ENCODE results near the gene RSPH1. TPM values are rescaled to one million over a fixed set of nuclear protein-coding genes. Genes with fewer than 3 reads are reported as not detected.

RSPH1 gene
- total RNA-seq, 4 donors from 2014 or later, result 0.81 to 3.2 (median 2.0) TPM

DNA sequence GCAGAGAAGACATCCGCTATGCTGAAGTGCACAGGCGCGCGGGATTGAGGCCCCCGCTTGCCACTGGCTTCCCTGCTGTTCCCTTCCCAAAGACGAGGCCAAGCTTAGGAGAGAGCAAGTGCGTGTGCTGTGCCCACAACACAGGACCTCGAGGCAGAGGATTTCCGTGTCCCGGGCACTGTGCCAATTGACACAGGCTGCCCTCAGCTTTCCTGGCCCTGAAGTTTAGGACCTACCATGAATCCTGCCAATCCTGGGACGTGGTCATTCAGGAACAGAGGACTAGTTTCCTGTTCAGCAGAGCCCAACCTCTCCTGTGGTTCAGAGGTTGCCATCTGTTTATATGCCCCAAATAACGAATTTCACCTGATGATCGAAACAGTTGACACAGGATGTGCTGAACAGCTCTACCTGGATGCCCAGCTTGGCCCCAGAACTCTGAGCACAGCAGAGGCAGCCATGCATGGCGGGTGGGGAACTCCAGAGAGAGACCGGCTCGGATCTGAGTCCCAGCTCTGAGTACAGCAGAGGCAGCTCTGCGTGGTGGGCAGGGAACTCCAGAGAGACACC lies 39.7 kb upstream of the RSPH1 start:
- no peak for TF ChIP-seq POLR2A (IDR thresholded peaks at IDR 0.05)
- TF ChIP-seq, protein P1, sequence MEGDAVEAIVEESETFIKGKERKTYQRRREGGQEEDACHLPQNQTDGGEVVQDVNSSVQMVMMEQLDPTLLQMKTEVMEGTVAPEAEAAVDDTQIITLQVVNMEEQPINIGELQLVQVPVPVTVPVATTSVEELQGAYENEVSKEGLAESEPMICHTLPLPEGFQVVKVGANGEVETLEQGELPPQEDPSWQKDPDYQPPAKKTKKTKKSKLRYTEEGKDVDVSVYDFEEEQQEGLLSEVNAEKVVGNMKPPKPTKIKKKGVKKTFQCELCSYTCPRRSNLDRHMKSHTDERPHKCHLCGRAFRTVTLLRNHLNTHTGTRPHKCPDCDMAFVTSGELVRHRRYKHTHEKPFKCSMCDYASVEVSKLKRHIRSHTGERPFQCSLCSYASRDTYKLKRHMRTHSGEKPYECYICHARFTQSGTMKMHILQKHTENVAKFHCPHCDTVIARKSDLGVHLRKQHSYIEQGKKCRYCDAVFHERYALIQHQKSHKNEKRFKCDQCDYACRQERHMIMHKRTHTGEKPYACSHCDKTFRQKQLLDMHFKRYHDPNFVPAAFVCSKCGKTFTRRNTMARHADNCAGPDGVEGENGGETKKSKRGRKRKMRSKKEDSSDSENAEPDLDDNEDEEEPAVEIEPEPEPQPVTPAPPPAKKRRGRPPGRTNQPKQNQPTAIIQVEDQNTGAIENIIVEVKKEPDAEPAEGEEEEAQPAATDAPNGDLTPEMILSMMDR (IDR thresholded peaks at IDR 0.05), result no peak
- TF ChIP-seq EP300 (IDR thresholded peaks at IDR 0.05), result no peak
- no peak for TF ChIP-seq POLR2AphosphoS5 (IDR thresholded peaks at IDR 0.05)
- H3K27ac ChIP-seq, result no peak overlapping the region
- no peaks in the 10 kb centered on the region for H3K27me3 ChIP-seq
- no peaks in the 10 kb centered on the region for H3K9me3 ChIP-seq
- H3K4me1 ChIP-seq, result peaks cover 10% of the 10 kb centered on the region
- 80% methylated on average over 8 of the region's 17 CpGs for WGBS
- peaks cover 5% of the 10 kb centered on the region for H3K36me3 ChIP-seq
- DNase-seq (ENCODE audit: low spot score in 2 of 2), result peak; percentile 61 to 67
- H3K4me3 ChIP-seq, result no peak overlapping the region

DNA sequence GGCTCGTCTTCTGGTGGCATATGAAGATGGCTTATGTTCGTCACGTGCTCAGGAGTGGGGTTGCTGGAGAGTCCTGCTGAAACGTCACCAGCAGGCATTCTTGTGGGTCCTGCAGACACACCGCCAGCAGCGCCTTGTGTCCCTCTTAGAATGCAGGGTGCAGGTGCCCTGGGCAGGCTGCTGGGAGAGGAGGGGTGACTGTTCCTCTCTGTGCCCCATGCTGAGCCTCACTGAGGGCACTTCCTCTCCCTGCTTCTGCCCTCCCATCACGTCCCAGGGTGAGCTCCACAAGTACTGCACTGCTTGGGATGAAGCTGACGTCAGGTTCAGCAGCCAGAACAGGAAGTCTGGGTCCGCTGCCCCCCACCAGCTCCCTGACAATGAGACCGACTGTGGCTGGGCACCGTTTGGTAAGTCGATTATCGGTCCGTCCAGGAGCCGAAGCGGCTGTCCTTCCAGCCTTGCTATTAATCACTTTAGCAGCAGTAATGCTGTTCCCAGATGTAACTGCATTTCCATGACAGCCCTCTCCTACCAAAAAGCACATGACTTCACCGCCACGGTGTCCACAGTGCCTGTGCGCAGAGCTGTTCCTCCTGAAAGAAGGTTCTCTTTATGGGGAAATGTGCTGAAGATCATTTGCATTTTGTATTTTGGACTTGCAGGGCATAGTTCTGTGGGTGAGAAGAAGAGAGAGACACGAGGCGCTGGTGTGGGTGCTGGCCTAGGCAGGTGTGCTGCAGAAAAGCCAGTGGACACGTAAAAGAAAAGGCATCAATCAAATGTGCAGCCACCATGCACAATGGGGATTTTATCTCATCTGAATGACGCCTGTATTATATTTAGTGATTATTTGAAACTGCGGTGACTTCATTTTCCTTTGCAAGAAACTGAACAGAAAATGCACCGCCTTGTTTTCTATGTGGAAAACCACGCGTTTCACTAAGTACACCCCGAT lies 38.7 kb upstream of the RSPH1 start:
- peak; percentile 63 to 74 for DNase-seq (ENCODE audit: low spot score in 2 of 2)
- no peaks in the 10 kb centered on the region for H3K27me3 ChIP-seq
- H3K9me3 ChIP-seq, result no peaks in the 10 kb centered on the region
- H3K27ac ChIP-seq, result no peak overlapping the region
- H3K4me1 ChIP-seq, result peaks cover 10% of the 10 kb centered on the region
- peaks cover 2% of the 10 kb centered on the region for H3K36me3 ChIP-seq
- no peak for TF ChIP-seq POLR2AphosphoS5 (IDR thresholded peaks at IDR 0.05)
- TF ChIP-seq, protein P1 (IDR thresholded peaks at IDR 0.05), result no peak
- no peak for TF ChIP-seq POLR2A (IDR thresholded peaks at IDR 0.05)
- no peak for TF ChIP-seq EP300 (IDR thresholded peaks at IDR 0.05)
- H3K4me3 ChIP-seq, result no peak overlapping the region
- 84% methylated on average over 21 of the region's 28 CpGs for WGBS

DNA sequence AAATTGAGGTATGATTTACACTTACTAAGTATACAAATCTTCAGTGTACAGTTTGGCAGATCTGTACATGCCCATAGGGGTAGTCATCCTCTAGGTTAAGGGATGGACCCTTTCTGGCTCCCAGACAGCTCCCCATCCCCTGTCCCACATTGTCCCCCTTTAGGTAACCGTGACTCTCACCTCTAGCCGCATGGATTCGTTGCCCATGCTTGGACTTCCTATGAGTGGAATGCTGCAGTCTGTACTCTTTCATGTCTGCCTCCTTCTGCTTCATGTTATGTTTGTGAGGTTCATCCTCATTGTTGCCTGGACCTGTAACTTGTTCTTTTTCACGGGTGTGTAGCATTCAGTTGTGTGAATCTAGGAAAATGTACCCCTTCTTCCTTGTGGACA lies 37.9 kb upstream of the RSPH1 start:
- peaks cover 10% of the 10 kb centered on the region for H3K4me1 ChIP-seq
- DNase-seq (ENCODE audit: low spot score in 2 of 2), result peak; percentile 16 to 61
- TF ChIP-seq, protein P1 (IDR thresholded peaks at IDR 0.05), result no peak
- TF ChIP-seq POLR2A (IDR thresholded peaks at IDR 0.05) (no peak), EP300 (IDR thresholded peaks at IDR 0.05) (no peak), POLR2AphosphoS5 (IDR thresholded peaks at IDR 0.05) (no peak)
- H3K27me3 ChIP-seq, result no peaks in the 10 kb centered on the region
- WGBS, result 89% methylated on average over 4 of the region's 4 CpGs
- H3K9me3 ChIP-seq, result no peaks in the 10 kb centered on the region
- H3K4me3 ChIP-seq, result no peak overlapping the region
- no peak overlapping the region for H3K27ac ChIP-seq
- peaks cover 2% of the 10 kb centered on the region for H3K36me3 ChIP-seq

DNA sequence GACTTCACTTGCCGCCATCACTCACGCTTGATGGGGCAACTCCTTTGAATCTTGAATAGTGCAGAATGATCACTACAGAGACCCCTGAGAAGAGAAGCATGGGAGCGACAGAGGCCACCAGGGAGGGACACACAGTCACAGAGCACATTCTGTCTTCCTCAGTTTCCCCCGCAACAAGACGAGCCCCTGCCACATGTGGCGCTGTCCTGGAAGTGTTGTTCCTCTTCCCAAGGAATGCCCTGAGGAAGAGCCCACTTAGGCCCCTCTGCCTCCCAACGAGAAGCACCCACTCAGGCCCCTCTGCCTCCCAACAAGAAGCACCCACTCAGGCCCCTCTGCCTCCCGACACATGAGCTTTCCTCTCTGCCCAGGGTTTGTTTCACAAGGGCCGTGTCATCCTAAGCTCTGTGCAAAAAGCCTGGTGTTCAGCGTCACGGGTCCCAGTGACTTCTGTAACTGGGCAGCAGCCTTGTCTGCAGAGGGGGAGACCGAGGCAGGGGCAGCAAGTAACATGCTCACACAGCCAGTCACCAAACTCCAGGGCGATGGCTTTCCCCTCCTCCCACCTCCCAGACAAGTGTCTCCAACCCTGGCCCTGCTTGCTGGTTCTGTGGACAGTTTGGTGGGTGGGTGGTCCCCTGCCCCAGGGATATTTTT lies 37.4 kb upstream of the RSPH1 start:
- H3K4me3 ChIP-seq, result no peak overlapping the region
- no peaks in the 10 kb centered on the region for H3K27me3 ChIP-seq
- H3K27ac ChIP-seq, result no peak overlapping the region
- H3K9me3 ChIP-seq, result no peaks in the 10 kb centered on the region
- peaks cover 10% of the 10 kb centered on the region for H3K4me1 ChIP-seq
- DNase-seq (ENCODE audit: low spot score in 2 of 2), result peak; percentile 46 to 65
- no peak for TF ChIP-seq POLR2A (IDR thresholded peaks at IDR 0.05)
- peaks cover 2% of the 10 kb centered on the region for H3K36me3 ChIP-seq
- 95% methylated on average over 12 of the region's 13 CpGs for WGBS

DNA sequence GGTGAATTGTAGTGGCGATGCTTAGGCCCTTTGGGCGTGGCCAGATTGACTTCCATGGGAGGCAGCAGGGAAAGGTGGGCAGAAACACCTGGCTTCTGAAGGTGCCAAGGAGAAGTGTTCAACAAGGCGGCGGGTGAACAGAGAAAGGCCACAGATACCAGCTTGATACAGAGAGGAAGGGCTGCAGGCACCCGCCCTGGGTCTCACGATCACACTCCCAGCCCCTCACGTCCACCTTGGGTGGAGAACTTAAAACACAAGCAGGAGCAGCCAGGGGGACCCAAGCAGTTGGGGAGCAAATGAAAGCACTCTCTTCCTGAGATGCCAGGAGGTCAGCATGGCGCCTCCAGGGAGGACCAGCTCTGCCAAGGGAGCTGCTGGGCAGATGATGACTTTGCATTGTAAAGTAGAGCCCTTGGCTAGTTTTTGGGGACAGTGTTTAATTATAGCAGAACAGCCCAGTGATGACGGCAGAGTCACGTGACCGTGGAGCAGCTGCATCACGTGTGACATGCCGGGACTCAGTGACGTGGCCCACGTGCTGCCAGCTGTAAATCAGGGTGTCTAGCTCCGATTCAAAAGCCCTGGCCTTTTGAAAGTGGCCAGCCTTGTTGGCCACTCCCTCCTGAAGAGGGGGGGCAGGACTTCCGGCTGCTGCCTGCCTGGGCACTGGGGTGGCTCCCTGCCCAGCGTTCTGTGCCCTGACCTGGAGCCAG lies 36.6 kb upstream of the RSPH1 start:
- TF ChIP-seq POLR2AphosphoS5 (IDR thresholded peaks at IDR 0.05) (peak in 1 of 3 donors; percentile 34), POLR2A (IDR thresholded peaks at IDR 0.05) (no peak)
- H3K4me3 ChIP-seq, result no peak overlapping the region
- H3K27ac ChIP-seq, result no peak overlapping the region
- H3K36me3 ChIP-seq, result peaks cover 2% of the 10 kb centered on the region
- DNase-seq (ENCODE audit: low spot score in 2 of 2), result peak; percentile 75 to 78
- no peaks in the 10 kb centered on the region for H3K9me3 ChIP-seq
- 66% methylated on average over 17 of the region's 18 CpGs for WGBS
- peaks cover 10% of the 10 kb centered on the region for H3K4me1 ChIP-seq
- H3K27me3 ChIP-seq, result no peaks in the 10 kb centered on the region
